AG20443 (cell line): ENCODE results near the gene ADCY2.

ENCODE experiments used
- DNase-seq: peaks from one replicate; pipeline ENCODE4 v3.0.0; 2012; ENCODE audit warnings: low spot score, mixed read lengths

Gene ADCY2

DNA sequence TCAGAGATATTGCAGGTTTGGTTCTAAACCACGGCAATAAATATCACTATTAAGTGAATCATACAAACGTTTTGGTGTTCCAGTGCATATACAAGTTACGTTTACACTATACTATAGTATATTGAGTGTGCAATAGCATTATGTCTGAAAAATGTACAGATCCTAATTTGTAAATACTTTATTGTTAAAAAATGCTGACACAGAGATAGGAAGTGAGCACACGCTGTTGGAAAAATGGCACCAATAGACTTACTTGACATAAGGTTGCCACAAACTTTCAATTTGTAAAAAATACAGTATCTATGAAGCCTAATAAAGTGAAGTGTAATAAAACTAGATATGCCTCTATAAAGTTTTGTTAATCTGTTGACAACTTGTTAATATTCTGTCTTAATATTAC is 439.0 kb downstream of the ADCY2 start:
- DNase-seq, result no peak

- no peak for DNase-seq
Observed at GRCh38 chr5:7837403-7837802, 441.5 kb downstream of the ADCY2 start.

GRCh38 chr5:7842531-7842930 is 446.6 kb downstream of the ADCY2 start:
- no peak for DNase-seq

GRCh38 chr5:7844901-7845300 is 449.0 kb downstream of the ADCY2 start:
- no peak for DNase-seq

- no peak for DNase-seq
Observed at GRCh38 chr5:7845557-7845956, 449.6 kb downstream of the ADCY2 start.

DNA sequence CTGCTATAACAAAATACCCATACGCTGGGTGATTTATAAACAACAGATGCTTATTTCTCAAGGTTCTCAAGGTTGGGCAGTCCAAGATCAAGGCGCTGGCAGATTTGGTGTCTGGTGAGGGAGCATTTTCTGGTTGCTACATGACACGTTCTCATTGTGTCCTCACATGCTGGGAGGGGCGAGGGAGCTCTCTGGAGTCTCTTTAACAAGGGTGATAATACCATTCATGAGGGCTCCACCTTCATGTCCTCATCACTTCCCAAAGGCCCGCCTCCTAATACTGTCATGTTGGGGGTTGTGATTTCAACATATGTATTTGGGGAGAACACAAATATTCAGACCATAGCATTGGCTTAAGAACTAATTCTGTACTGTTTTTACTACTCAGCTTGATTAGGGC is 450.4 kb downstream of the ADCY2 start:
- no peak for DNase-seq

DNA sequence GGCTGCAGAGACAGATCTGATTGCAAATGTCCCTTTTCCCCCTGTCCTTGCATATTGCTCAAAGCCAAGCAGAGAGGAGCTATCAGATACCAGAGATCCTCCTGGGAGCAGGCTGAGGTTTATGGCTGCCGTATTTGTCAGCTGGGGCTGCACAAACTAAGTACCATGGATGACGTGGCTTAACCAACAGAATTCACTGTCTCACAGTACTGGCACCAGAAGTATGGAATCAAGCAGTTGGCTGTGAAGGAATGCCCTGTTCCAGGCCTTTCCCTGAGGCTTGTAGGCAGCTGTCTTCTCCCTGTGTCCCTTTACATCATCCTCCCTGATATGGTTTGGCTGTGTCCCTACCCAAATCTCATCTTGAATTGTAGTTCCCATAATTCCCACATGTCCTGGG is 452.4 kb downstream of the ADCY2 start:
- no peak for DNase-seq

DNA sequence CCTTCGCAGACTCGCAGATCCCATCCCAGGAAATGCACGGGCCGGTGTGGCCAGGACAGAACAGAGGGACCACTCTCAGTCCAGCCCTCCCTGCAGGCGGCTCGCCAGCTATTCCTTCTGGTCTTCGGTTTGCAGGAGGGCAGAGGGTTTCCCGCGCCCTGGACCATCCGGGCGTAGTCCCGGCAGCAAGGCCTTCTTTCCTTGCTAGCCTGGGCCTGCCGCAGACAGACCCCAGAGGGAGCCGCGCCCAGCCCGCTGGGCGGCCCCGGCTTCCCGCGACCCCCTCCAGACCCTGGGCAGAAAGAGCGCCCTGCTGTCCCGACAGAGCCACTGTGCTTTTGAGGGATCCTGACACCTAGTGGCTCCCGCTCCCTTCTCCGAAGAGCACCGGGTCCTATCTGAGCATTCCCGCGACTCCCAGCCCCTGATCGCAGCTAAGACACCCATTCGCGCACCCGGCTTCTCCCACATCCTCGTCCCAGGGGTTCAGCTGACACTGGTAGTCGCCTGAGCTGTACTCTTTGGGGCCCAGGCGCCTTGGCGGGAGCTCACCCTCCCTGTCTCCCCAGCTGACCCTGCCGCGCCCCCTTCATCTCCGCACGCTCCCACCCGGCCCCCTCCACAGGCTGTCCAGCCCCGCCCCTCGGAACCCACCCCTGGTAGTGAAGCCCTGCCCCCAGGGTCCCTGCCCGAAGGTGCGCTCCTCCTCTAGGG is 453.9 kb downstream of the ADCY2 start:
- DNase-seq, result no peak

DNA sequence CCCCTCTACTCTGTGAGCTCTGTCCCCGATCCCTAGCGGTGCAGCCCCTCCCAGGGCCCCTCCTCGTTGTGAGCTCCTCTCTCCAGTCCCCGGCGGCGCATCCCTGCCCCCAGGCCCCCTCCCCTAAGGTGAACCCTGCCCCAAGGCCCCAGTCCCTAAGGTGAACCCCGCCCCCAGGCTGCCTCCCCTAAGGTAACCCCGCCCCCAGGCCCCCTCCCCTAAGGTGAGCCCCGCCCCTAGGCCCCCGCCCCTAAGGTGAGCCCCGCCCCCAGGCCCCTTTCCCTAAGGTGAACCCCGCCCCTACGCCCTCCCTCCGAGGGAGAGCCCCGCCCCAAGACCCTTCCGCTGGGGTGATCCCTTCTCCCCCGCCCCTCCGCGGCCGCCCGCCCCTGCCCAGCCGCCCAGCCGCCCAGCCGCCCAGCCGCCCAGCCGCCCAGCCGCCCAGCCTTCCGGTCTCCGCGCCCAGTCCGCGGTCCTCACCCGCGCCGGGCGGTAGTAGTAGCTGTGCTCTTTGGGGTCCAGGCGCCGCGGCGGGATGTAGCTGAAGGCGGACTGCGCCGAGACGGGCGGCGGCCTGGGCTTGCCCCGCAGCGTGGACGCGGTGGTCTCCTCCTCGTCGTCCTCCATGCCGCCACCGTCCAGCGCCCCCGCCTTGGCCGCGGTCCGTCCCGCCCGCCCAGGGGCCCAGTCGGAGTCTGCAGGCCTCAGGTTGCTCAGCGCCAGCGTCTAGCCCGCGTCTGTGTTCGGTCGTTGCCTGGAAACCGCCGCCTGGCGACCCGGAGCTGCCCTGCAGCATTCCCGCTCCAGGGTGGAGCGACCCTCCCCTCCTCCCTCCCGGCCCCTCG is 454.7 kb downstream of the ADCY2 start, which contains the start of gene CFAP90:
CFAP90 (minus strand) TSS at position 739 of the 845 bp plus-strand sequence; CDS start at position 627, 112 bp downstream.
- DNase-seq, result no peak

- no peak for DNase-seq
Observed at GRCh38 chr5:7851240-7851592, 455.3 kb downstream of the ADCY2 start.

DNA sequence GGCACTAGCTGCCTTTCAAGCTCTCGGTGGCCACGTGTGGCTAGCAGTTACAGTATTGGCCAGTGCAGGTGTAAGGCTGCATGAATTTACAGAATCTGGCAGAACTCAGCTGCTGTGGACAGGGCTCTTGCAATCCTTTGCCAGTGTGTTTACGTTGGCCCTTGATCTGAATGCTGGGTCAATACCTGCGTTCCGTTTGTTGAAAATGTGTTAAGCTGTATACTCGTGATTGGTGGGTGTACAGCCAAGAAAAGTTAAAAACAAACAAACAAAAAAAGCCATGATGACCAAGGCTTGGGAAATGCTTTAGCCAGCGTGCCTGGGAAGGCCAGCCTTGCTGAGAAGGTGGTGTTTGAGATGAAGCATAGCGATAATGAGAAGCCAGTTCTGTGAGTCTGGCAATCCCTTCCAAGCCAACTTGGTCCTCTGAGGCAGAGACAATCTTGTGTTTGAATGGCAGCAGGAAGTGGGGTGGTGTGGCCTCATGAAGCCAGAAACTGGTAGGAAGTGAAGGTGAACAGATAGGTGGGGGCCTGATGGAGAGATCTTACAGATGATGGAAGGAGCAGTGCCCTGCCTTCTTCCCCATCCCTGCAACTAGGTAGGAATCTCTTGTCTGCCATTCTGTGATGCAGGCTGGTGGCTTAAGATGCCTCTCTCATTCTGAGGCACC is 455.8 kb downstream of the ADCY2 start:
- no peak for DNase-seq

DNA sequence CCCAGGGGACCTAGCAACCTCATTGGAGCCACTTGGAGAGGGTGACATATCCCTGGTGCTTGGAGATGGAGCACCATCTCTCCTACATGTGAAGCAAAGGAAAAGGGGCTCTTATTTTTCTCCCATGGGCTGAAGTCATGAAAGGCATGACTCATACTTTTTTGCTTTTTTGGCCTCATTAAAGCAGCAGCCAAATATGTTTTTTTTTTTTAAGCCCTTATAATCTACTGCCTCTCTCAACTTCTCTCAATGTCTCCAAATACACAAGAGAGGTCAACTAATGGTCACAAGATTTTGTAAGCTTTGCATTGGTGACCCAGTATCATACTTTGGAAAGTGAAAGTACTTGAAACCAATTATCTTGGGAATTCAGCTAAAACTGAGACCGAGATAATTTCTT is 456.6 kb downstream of the ADCY2 start:
- no peak for DNase-seq

DNA sequence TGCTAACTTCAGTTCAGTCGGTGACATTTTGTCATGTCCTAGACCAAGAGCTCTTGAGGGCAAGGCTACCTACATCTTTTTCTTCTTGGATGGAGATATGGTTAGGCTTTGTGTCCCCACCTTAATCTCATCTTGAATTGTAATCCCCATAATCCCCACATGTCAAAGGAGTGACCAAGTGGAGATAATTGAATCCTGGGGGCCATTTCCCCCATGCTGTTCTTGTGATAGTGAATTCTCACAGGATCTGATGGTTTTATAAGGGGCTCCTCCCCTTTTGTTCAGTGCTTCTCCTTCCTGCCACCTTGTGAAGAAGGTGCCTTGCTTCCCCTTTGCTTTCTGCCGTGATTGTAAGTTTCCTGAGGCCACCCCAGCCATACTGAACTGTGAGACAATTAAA is 457.1 kb downstream of the ADCY2 start:
- no peak for DNase-seq

GRCh38 chr5:7855611-7856010 is 459.7 kb downstream of the ADCY2 start:
- DNase-seq, result no peak

DNA sequence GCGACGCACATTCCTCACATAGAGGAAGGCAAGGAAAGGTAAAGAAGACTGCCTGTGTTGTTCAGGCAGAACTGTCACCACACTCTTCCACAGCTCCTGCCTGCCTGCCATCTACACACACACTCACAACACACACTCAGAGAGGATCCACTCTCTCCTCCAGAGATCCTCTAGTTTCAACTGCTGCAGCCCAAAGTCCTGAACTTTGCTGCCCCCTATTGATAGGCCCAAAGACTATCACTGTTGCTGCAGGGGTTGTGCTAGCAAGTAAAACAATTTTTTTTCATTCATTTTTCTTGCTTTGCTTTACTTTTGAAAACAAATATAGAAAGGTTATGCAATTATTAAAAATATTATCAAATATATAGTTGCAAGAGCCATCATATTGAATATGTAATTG is 460.9 kb downstream of the ADCY2 start:
- peak; percentile 43 for DNase-seq

- no peak for DNase-seq
Observed at GRCh38 chr5:7857361-7857760, 461.4 kb downstream of the ADCY2 start.

GRCh38 chr5:7857926-7858632 is 462.1 kb downstream of the ADCY2 start:
- DNase-seq, result no peak

- no peak for DNase-seq
Observed at GRCh38 chr5:7866196-7866595, 470.3 kb downstream of the ADCY2 start.

DNA sequence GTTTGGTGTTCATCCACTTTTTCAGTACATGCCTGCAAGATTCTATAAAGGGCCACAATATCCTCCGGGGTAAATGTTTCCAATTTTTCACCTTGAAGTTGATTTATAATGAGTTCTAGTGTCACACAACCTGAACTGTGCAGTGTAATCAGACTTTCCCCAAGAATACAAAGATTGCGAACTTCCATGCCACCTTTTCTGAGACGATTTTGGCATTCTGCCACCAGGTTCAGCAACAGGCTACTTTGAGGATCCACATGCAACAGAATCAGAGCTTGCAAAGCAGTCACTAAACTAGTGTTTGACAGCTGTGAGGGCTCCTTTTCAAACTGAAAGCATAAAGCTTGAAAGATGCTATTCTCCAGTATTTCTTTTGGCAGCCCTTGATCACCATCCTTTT is 471.3 kb downstream of the ADCY2 start:
- DNase-seq, result no peak

DNA sequence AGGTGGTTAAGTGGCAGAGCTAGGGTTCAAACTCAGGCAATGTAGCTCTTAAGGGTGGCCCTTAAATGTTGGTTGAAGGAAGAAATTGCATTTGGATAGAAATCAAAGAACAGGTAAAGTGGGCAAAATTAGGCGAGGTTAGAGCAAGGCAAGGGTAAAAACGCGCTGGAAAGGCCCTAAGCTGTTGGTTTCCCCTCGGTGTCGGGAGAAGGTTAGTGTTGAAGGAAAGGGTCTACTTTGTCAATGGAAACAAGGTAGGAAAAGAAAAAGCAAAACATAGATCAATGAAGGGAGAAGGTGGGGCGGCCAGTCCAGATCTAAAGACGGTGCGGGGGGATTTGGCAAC is 472.5 kb downstream of the ADCY2 start:
- no peak for DNase-seq

DNA sequence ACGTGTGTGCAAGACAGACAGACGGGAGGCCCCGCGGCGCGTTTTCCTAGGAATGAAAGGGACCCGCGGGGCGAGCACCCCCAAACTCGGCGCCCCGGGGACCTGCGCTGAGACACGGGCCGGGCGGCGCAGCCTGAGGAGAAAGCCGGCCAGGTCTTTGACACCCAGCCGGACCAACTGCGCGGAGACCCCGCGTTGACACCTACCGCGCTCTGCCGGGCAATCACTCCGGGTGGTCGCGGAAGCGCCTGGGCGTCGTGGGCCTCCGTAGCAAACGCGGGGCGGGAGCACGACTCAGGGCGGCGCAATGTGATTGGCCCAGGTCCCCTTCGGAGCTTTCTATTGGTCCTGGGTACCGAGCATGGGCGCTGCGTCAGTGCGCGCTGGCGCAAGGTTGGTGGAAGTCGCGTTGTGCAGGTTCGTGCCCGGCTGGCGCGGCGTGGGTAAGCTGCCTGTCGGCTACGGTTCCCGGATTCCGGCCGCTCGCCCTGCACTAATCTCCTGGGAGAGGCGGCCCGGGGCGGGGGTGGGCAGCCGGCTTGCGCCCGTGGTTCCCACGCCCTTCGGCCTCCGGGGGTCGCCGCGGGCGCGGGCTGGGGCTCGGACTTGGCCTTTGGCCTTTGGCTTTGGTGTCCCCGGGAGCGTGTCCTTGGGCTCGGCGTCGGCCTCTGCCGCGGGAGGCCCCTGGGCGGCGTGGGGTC is 473.0 kb downstream of the ADCY2 start, which contains the start of the genes FASTKD3 and MTRR:
FASTKD3 (minus strand) TSS at position 259 of the 701 bp plus-strand sequence. CDS start 948 bp downstream, outside the sequence.
MTRR (plus strand) TSS at position 376 of the 701 bp plus-strand sequence. CDS start 1,647 bp downstream, outside the sequence.
- DNase-seq, result peak; percentile 98
